Effector memory CD8-positive, alpha-beta T cell (primary cell): Measurements from ENCODE around the gene TBK1.

Source experiments
- ATAC-seq: fragments of 150-1000 bp; cut with Tn5 transposase; replicated peaks from 2 replicates; pipeline ENCODE4 v1.10.0; 2021; ENCODE audit warnings: mild to moderate bottlenecking, moderate library complexity
- DNase-seq, 3 experiments: peaks; one replicate each; pipeline ENCODE4 v3.0.0; 2021
- H3K27ac Mint-ChIP-seq, 2 donors: one replicate each; pipeline ENCODE4 v1.8.0; 2022; ENCODE audit warnings: mild to moderate bottlenecking in 2 of 2, mixed read lengths in 2 of 2, moderate library complexity in 2 of 2
- H3K27me3 Mint-ChIP-seq, 2 donors: one replicate each; pipeline ENCODE4 v1.8.0; 2022; ENCODE audit warnings: mixed read lengths in 2 of 2
- H3K36me3 Mint-ChIP-seq: one replicate; pipeline ENCODE4 v1.8.0; 2022; ENCODE audit warnings: mild to moderate bottlenecking, moderate library complexity, mixed read lengths; ENCODE audit not compliant: insufficient read depth
- H3K4me1 Mint-ChIP-seq, 2 donors: one replicate each; pipeline ENCODE4 v1.8.0; 2022; ENCODE audit warnings: low read depth in 2 of 2, mixed read lengths in 2 of 2
- H3K4me3 Mint-ChIP-seq, 2 donors: one replicate each; pipeline ENCODE4 v1.8.0; 2022; ENCODE audit warnings: mild to moderate bottlenecking in 2 of 2, mixed read lengths in 2 of 2, moderate library complexity in 2 of 2
- H3K9me3 Mint-ChIP-seq, 2 donors: one replicate each; pipeline ENCODE4 v1.8.0; 2022; ENCODE audit warnings: mixed read lengths in 2 of 2

TBK1 gene

DNA sequence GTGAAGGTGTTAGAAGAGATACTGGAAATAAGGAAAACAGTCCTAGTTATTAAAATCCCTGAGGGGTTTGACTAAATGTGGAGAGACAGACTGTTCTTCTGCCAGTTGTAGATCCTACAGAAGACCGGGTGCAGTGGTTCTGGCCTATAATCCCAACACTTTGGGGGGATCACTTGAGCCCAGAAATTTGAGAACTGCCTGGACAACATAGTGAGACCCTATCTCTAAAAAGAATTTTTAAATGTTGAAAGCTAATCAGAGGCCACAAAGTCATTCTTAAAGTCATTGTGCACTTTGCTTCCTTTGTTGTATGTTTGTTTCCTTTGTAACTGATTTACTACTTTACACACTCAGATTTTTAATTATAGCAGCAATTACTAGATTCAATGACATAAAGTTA is 97.2 kb downstream of the TBK1 start:
- DNase-seq (no peak), ATAC-seq (no peak)
- Mint-ChIP-seq H3K4me1 (peaks cover 5% of the 10 kb centered on the region in 2 donors), H3K9me3 (no peaks in the 10 kb centered on the region), H3K27me3 (peaks cover 6 to 9% of the 10 kb centered on the region in 2 donors), H3K4me3 (no peak overlapping the region), H3K36me3 (peaks cover 3% of the 10 kb centered on the region), H3K27ac (no peak overlapping the region)

- H3K27me3 Mint-ChIP-seq: no peaks in the 10 kb centered on the region
- H3K4me1 Mint-ChIP-seq: peaks cover 5% of the 10 kb centered on the region in 2 donors
- ATAC-seq (no peak), DNase-seq (no peak)
- H3K36me3 Mint-ChIP-seq: peaks cover 3% of the 10 kb centered on the region
- H3K9me3 Mint-ChIP-seq: no peaks in the 10 kb centered on the region
- H3K4me3 Mint-ChIP-seq: no peak overlapping the region
- H3K27ac Mint-ChIP-seq: no peak overlapping the region
These were observed 98.8 kb downstream of the TBK1 start for GRCh38 chr12:64550755-64551154.

DNA sequence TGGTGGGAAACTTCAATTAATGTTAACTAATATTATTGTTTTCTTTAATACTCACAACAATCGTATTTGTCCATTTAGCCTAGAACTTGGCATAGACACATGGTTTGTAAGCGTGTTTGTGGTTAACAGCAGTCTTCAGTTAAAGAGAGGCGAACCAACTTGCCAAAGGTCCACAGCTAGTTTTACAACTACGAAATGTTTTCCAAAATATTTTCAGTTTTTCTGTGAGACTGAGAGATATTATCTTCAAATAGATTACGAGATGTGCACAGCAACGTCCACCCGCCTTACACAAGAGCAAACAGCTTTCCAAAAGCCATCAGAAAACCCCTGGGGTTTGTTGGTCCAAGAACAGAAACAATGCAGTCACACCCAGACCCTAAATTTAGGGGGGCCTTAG is 99.8 kb downstream of the TBK1 start:
- no peak for DNase-seq
- H3K27me3 Mint-ChIP-seq: no peaks in the 10 kb centered on the region
- no peak overlapping the region for H3K4me3 Mint-ChIP-seq
- H3K36me3 Mint-ChIP-seq: peaks cover 3% of the 10 kb centered on the region
- no peak overlapping the region for H3K27ac Mint-ChIP-seq
- peaks cover 5% of the 10 kb centered on the region in 2 donors for H3K4me1 Mint-ChIP-seq
- H3K9me3 Mint-ChIP-seq: no peaks in the 10 kb centered on the region
- no peak for ATAC-seq
